ENCODE measurements around the gene OXCT1.
"Not testable (repeated sequence)": the region's sequence is repeated elsewhere in the genome, so short reads cannot be mapped to it uniquely, and the experiment has no call there.

Gene OXCT1

DNA sequence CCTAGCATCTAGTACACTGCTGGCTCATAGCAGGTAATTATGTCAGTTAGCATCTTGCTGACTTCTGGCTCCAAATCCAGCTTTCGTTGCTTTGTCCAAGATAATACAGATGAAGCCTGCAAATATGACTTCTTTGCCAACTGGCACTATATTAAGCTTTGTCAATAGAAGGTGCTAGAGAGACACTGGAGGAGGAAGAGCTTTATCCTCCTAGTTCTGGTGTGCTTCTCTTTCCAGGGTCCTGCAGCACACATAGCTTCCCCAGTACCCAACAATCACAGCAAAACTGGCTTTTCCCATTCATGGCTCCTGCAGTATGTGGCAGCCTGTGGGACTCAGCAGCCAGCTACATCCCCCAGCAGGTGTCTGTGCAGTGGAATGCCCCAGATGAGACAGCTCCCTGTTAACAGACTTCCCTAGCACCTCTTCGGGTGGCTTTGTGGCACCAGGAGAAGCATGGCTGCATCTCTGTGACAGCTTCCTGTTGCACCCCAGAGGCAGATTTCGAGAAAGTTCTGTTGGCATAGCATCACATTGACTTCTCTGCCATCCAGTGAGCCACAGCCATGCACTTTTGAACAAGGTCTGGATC is 147.8 kb downstream of the OXCT1 start:
- no peak overlapping the region for H3K4me3 ChIP-seq (ENCODE audit: insufficient read length, low read depth)
- no peak overlapping the region for H3K9ac ChIP-seq (ENCODE audit: insufficient read length, low read depth)
- no peaks in the 10 kb centered on the region for H3K9me3 ChIP-seq (ENCODE audit: insufficient read depth, low read length)
- no peaks in the 10 kb centered on the region for H3K4me1 ChIP-seq (ENCODE audit: insufficient read depth, insufficient read length)
- H3K27me3 ChIP-seq (ENCODE audit: insufficient read depth, insufficient read length) = no peaks in the 10 kb centered on the region
- TF ChIP-seq ZNF274 (IDR thresholded peaks at IDR 0.05; ENCODE audit: low read depth, low read length) = no peak
- TF ChIP-seq SUZ12 (IDR thresholded peaks at IDR 0.05; ENCODE audit: extremely low read depth, insufficient read depth, insufficient read length) = no peak
- no peaks in the 10 kb centered on the region for H3K36me3 ChIP-seq (ENCODE audit: insufficient read depth, insufficient read length, low read length)
- no peak for DNase-seq (ENCODE audit: low read depth, low spot score)

DNA sequence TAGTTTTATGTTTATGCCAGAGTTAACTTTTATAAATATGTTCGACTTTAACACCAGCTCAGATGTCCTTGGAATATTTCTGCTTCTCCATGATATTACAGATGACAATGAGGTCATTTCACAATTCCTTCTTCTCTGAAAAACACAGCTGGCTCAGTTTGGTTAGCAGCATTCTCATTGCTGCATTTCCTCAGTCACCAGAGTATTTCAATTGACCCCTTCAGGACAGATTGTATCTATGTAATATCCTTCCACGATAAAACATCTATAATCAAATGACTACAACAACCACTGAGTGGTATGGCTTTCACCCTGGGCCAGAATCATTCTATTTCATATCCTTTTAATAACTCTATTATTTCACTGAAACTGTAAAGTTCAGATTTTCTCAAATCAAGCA is 148.7 kb downstream of the OXCT1 start:
- no peak for DNase-seq (ENCODE audit: low read depth, low spot score)
- no peaks in the 10 kb centered on the region for H3K27me3 ChIP-seq (ENCODE audit: insufficient read depth, insufficient read length)
- no peak overlapping the region for H3K9ac ChIP-seq (ENCODE audit: insufficient read length, low read depth)
- no peaks in the 10 kb centered on the region for H3K36me3 ChIP-seq (ENCODE audit: insufficient read depth, insufficient read length, low read length)
- H3K9me3 ChIP-seq (ENCODE audit: insufficient read depth, low read length) = no peaks in the 10 kb centered on the region
- no peaks in the 10 kb centered on the region for H3K4me1 ChIP-seq (ENCODE audit: insufficient read depth, insufficient read length)
- TF ChIP-seq ZNF274 (IDR thresholded peaks at IDR 0.05; ENCODE audit: low read depth, low read length) (no peak), SUZ12 (IDR thresholded peaks at IDR 0.05; ENCODE audit: extremely low read depth, insufficient read depth, insufficient read length) (no peak), YY1 (IDR thresholded peaks at IDR 0.05; ENCODE audit: insufficient read depth, insufficient read length) (no peak)
- H3K4me3 ChIP-seq (ENCODE audit: insufficient read length, low read depth) = no peak overlapping the region

DNA sequence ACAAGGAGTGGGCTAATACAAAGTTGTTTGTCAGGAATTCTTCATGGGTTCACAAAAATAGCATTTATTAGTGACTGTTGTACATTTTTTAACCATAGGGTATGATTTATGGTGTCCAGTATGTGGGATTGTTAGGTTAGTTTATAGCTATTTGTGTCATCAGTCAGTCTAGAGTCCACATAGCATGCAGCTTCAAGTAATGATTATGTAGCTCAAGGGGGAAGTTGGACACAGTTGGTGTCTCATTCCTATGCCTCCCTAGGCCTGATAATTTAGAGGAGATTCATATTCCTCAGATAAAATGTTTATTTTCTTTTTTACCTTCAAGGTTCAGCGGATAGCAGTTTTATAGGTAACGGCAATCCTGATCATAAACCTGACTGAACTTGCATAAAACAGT is 153.8 kb downstream of the OXCT1 start:
- H3K4me1 ChIP-seq (ENCODE audit: insufficient read depth, insufficient read length) = no peaks in the 10 kb centered on the region
- no peaks in the 10 kb centered on the region for H3K9me3 ChIP-seq (ENCODE audit: insufficient read depth, low read length)
- H3K27me3 ChIP-seq (ENCODE audit: insufficient read depth, insufficient read length) = no peaks in the 10 kb centered on the region
- DNase-seq (ENCODE audit: low read depth, low spot score) = no peak
- H3K9ac ChIP-seq (ENCODE audit: insufficient read length, low read depth) = no peak overlapping the region
- H3K4me3 ChIP-seq (ENCODE audit: insufficient read length, low read depth) = no peak overlapping the region
- no peaks in the 10 kb centered on the region for H3K36me3 ChIP-seq (ENCODE audit: insufficient read depth, insufficient read length, low read length)
- TF ChIP-seq SUZ12 (IDR thresholded peaks at IDR 0.05; ENCODE audit: extremely low read depth, insufficient read depth, insufficient read length) (no peak), ZNF274 (IDR thresholded peaks at IDR 0.05; ENCODE audit: low read depth, low read length) (no peak), YY1 (IDR thresholded peaks at IDR 0.05; ENCODE audit: insufficient read depth, insufficient read length) (no peak)

DNA sequence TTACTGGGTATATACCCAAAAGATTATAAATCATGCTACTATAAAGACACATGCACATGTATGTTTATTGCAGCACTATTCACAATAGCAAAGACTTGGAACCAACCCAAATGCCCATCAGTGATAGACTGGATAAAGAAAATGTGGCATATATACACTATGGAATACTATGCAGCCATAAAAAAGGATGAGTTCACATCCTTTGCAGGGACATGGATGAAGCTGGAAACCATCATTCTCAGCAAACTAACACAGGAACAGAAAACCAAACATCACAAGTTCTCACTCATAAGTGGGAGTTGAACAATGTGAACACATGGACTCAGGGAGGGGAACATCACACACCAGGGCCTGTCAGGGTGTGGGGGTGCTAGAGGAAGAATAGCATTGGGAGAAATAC is 155.8 kb downstream of the OXCT1 start:
- DNase-seq (ENCODE audit: low read depth, low spot score); H3K4me3 ChIP-seq (ENCODE audit: insufficient read length, low read depth); H3K27me3 ChIP-seq (ENCODE audit: insufficient read depth, insufficient read length); H3K36me3 ChIP-seq (ENCODE audit: insufficient read depth, insufficient read length, low read length); H3K9ac ChIP-seq (ENCODE audit: insufficient read length, low read depth); H3K9me3 ChIP-seq (ENCODE audit: insufficient read depth, low read length); H3K4me1 ChIP-seq (ENCODE audit: insufficient read depth, insufficient read length): not testable (repeated sequence)

DNA sequence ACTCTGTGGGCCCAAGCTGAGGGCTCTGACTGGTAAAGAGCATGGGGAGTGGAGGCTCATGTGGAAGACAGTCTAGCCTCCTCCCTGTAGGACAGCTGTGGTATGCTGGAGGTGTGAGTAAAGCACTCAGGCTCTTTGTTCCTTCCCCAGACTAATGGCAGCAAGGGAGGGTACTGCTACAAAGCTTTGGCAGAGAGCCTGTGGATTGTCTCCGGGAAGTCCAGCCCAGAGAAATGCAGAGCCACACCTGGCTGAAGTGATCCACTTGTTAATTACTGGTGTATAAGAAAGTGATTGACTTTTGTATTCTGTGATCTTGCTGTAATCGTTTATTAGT is 161.7 kb downstream of the OXCT1 start:
- Histone ChIP-seq H3K9me3 (ENCODE audit: insufficient read depth, low read length) (no peaks in the 10 kb centered on the region), H3K4me3 (ENCODE audit: insufficient read length, low read depth) (no peak overlapping the region), H3K27me3 (ENCODE audit: insufficient read depth, insufficient read length) (no peaks in the 10 kb centered on the region), H3K4me1 (ENCODE audit: insufficient read depth, insufficient read length) (peaks cover 3% of the 10 kb centered on the region), H3K36me3 (ENCODE audit: insufficient read depth, insufficient read length, low read length) (no peaks in the 10 kb centered on the region), H3K9ac (ENCODE audit: insufficient read length, low read depth) (no peak overlapping the region)
- TF ChIP-seq YY1 (IDR thresholded peaks at IDR 0.05; ENCODE audit: insufficient read depth, insufficient read length) (no peak), ZNF274 (IDR thresholded peaks at IDR 0.05; ENCODE audit: low read depth, low read length) (no peak)
- DNase-seq (ENCODE audit: low read depth, low spot score) = no peak

DNA sequence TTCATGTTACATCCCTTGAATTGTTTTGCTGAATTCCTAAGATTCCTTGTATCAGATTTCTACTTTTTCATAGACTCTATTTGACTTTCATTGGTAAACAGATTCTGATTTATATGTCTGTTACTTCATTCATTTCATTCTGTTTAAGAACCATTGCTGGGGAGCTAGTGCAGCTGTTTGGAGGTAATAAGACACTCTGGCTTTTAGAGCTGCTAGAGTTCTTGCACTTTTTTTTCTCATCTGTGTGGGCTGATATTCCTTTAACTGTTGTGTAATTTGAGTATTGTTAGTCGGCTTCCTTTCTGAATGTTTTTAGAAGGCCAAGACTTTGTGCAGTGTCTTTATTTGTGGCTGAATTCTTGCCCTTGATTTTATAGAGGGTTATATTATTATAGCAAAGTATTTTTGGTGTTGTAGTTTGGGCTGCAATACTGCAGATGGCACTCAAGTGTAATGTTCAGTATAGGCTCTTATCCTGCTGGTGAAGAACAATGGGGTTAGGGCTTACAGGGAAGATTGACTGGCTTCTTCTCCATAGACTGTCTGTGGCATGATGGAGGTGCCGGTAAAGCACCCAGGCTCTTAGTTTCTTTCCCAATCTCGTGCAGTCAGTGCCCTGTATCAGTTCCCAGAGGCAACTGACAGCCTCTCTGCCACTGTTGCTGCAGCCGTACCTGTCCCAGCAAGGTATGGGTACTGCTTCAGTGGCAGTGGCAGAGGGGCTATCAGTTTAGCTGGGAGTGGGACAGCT is 162.2 kb downstream of the OXCT1 start:
- H3K4me1 ChIP-seq (ENCODE audit: insufficient read depth, insufficient read length) = peaks cover 3% of the 10 kb centered on the region
- H3K4me3 ChIP-seq (ENCODE audit: insufficient read length, low read depth) = no peak overlapping the region
- H3K36me3 ChIP-seq (ENCODE audit: insufficient read depth, insufficient read length, low read length) = no peaks in the 10 kb centered on the region
- DNase-seq (ENCODE audit: low read depth, low spot score) = peak; percentile 16
- H3K9ac ChIP-seq (ENCODE audit: insufficient read length, low read depth) = no peak overlapping the region
- no peaks in the 10 kb centered on the region for H3K27me3 ChIP-seq (ENCODE audit: insufficient read depth, insufficient read length)
- TF ChIP-seq SUZ12 (IDR thresholded peaks at IDR 0.05; ENCODE audit: extremely low read depth, insufficient read depth, insufficient read length) = no peak
- TF ChIP-seq ZNF274 (IDR thresholded peaks at IDR 0.05; ENCODE audit: low read depth, low read length) = no peak
- no peak for TF ChIP-seq YY1 (IDR thresholded peaks at IDR 0.05; ENCODE audit: insufficient read depth, insufficient read length)
- no peaks in the 10 kb centered on the region for H3K9me3 ChIP-seq (ENCODE audit: insufficient read depth, low read length)

DNA sequence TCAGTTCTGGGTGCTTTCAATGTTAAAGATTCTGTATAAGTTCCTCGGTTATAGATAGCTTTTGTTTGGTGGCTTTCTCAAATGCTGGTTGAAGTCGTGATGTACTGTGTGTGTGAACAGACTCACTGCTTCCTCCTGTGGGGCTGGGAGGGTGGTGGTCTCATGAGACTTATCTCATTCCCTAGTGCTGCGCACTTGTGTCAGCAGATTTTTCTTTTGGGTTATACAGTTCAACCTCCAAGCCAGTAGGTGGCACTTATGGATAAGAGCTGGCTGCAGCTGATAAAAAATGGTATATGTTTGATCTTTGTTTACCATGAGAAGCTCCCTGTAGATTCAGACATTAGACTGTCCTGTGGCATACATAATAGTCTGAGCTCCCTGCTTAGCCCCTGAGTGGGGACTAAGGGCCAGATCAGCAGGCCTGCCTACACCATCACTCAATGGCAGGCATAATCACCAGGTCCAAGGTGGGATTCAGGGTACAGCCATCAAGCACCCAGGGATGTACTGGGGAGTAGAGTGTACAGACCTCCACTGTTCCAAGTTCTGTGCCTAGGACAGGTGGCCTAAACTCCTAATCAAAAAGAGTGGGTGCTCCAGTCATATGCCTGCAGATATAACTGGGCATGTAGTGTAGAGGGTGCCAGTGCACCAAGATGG is 174.2 kb downstream of the OXCT1 start:
- no peak overlapping the region for H3K9ac ChIP-seq (ENCODE audit: insufficient read length, low read depth)
- no peaks in the 10 kb centered on the region for H3K4me1 ChIP-seq (ENCODE audit: insufficient read depth, insufficient read length)
- H3K9me3 ChIP-seq (ENCODE audit: insufficient read depth, low read length) = no peaks in the 10 kb centered on the region
- DNase-seq (ENCODE audit: low read depth, low spot score) = no peak
- no peaks in the 10 kb centered on the region for H3K36me3 ChIP-seq (ENCODE audit: insufficient read depth, insufficient read length, low read length)
- no peaks in the 10 kb centered on the region for H3K27me3 ChIP-seq (ENCODE audit: insufficient read depth, insufficient read length)
- H3K4me3 ChIP-seq (ENCODE audit: insufficient read length, low read depth) = no peak overlapping the region
- TF ChIP-seq ZNF274 (IDR thresholded peaks at IDR 0.05; ENCODE audit: low read depth, low read length) (no peak), SUZ12 (IDR thresholded peaks at IDR 0.05; ENCODE audit: extremely low read depth, insufficient read depth, insufficient read length) (no peak), YY1 (IDR thresholded peaks at IDR 0.05; ENCODE audit: insufficient read depth, insufficient read length) (no peak)
